HK-2 (cell line): ENCODE results near the gene TBC1D5.

Experiments
- DNase-seq: peaks from one replicate; pipeline ENCODE4 v3.0.0-alpha.2; 2018; ENCODE audit not compliant: unreplicated experiment

Gene TBC1D5

DNA sequence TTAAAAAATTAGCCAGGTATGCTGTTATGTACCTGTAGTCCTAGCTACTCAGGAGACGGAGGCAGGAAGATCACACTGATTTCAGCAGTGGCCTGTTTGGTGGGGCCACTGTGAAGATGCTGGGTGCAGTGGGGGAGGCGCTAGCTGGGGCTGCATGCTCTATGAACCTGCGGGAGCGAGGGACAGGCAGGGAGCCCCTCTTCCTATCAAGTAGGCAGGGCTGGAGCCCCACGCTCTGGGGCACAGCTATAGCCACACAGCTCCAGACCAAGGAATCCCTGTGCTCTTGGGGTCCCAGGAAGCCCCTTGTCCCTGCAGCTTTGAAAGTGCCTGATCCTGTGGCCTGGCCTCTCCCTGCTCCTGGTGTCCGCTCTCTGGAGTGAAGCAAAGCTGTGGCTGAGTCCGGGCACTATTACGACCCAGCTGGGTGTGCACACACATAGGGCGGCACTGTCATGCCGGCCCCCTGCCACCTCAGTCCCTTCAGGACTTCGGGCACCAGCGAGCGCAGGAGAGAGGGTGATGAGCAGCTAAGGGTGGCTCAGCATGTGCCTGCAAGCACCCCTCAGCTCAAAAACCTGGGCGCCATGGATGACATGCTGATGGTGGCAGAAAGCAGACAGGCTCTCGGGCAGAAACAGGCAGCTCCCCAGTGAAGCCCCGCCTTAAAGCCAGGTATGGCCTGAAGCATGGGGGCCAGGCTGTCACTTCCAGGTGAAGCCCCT lies 262.6 kb downstream of the TBC1D5 start:
- no peak for DNase-seq

DNA sequence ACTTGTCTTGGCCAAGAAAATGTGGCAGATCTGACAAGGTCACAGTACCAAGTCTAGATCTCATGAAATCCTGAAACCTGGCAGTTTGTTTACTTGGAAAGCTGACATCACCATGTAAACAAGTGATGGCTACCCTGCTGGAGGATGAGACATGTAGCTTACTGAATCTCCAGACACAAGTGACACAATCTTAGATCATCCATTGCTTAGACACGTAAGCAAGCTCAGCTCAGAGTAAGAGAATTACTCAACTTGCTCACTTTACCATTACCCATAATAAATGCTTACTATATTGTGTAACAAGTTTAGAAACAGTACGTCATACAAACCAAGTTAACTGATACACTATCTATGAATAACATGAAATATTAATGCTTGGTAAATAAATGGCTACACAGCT lies 263.8 kb downstream of the TBC1D5 start:
- no peak for DNase-seq

DNA sequence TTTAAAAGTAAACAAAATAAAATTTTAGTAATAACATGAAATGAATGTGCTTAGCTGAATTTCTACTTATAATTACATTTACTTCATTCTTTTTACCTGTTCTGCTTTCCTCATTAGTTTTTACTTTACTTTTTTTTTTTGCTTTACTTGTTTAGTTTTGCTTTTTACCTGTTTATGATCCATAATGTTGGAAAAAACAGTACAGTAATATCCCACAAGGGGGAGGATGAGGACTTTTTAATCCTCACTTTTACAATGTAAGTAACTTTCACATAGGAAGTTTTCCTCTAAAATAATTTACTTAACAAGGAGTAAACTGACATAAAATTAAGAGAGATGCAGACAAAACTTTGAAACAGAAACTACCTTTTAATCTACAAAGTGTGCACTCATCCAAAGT lies 268.7 kb downstream of the TBC1D5 start:
- no peak for DNase-seq

DNA sequence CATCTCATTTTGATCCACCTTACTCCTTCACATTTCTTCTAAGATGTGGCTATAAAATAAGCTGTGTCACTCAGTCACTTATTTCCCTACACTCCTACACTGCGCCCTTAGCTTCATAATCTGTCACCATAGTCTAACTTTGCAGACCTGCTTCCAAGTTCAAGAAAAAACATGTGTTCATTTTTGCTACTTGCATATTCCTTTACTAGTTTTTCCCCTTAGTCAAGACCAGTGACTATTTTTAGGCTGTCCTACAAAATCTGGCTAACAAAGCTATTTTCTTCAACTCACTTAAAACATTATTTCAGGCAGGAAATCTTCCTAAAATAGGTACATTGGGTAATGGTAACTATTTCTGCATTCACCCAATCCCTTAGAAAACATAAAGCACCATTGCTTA lies 272.5 kb downstream of the TBC1D5 start:
- no peak for DNase-seq

DNA sequence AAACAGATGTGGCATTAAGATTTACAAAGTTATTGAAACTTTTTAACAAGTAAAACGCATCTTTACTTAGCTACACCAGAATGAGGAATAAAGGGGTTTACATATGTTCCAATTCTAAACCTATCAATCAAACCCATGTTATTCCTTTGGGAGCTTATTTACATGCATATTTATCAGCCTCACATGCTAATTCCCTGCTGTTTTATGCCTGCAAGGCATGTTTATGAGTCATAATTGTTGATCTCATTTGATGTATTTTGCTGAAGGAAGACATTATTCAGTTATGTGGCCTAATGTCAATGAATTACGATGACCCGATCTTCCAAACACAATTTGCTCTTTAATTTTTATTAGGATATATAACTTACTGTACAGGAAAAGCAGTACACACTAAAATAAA lies 272.9 kb downstream of the TBC1D5 start:
- DNase-seq = no peak

DNA sequence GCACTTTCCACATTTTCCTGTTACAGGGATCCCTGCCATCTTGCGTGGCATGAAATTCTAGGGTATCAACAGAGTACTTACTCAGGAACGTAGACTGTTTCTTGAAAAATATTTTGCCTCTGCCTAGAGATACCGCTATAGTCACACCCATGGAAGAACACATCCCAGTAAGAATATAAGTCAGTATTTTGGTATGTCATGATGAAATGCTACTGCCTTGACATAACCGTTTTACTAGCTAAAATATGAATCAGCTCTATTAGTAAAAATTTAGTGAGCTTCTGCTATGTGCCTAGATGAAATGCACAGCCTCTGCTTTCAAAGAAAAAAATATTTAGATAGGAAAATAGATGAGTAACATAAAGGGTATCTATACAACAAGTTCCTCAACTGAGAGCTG lies 276.4 kb downstream of the TBC1D5 start:
- DNase-seq = no peak

DNA sequence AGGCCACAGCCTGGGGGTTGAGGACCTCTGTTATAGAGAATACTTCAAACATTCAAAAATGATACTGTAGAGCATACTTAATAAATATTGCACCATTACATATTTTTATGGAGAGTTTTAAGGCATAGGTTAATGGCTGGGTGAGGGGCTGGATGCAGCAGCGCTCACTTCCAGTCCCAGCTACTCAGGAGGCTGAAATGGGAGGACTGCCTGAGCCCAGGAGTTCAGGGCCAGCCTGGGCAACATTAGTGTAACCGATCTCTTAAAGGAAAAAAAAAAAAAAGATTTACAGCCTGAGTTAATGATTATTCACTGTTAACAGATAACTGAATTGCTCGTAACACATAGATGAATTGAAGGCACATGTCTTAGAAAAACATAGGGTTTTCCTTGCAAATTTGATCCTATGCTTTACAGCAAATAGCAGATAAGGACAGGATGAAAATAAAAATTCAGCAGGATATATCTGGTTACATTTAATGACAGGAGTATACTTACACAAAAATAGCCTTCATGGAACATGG lies 282.9 kb downstream of the TBC1D5 start:
- DNase-seq = no peak

DNA sequence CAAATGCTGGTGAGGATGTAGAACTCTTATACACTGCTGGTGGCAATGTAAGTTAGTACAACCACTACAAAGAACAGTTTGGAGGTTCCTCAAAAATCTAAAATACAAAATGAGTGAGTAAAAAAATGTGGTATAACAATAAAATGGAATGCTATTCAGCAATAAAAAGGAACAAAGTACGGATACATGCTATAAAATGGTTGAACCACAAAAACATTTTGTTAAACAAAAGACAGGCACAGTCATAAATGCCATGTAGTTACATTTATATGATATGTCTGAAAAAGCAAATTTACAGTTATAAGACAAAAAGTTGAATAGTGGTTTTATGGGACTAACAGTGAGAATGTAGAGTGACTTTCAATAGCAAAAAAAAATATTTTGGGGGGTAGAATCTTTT lies 285.8 kb downstream of the TBC1D5 start:
- DNase-seq = no peak

DNA sequence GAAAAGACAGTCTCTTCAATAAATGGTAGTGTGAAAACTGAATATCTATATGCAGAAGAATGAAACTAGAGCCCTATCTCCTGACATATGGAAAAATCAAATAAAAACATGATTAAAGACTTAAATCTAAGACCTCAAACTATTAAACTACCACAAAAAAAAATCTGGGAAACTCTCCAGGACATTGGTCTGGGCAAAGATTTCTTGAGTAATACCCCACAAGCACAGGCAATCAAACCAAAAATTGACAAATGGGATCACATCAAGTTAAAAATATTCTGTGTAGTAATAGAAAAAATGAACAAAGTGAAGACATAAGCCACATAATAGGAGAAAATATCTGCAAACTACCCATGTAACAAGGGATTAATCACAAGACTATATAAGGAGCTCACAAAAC lies 286.4 kb downstream of the TBC1D5 start:
- DNase-seq = no peak

DNA sequence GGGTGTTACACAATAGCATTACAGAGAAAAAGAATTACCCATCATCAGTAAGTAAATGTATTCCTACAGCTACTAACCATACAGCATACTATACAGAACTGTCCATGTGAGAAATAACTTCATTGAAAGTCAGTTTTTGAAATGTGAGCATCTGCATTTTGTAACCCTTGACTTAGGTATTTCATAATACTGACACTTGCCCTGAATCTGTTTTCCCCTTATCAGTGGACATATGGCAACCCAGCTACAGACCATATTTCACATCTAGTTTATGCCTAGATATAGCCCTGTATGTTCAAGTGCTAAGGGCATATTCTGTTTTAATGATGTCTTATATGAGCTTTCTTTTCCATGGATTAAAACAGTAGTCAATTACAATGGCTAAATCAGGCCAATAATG lies 297.6 kb downstream of the TBC1D5 start:
- DNase-seq = no peak

DNA sequence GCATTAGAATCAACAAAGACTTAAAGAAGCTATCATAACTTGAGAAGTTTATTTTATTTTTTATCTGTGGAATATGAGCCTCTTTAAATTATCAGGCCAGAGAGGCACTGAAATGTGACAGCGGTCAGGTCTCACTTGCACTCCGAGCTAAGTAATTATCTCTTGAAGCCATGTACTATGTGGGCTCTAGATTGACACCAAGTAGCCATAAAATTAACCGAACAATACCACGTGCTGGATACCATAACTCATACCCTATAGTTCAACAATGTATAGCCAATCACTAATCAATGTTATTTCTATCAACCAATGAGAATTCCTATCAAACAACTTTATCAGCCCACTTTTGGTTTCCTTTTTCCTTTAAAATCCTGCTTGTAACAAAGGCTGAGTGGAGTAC lies 299.3 kb downstream of the TBC1D5 start:
- DNase-seq = no peak

DNA sequence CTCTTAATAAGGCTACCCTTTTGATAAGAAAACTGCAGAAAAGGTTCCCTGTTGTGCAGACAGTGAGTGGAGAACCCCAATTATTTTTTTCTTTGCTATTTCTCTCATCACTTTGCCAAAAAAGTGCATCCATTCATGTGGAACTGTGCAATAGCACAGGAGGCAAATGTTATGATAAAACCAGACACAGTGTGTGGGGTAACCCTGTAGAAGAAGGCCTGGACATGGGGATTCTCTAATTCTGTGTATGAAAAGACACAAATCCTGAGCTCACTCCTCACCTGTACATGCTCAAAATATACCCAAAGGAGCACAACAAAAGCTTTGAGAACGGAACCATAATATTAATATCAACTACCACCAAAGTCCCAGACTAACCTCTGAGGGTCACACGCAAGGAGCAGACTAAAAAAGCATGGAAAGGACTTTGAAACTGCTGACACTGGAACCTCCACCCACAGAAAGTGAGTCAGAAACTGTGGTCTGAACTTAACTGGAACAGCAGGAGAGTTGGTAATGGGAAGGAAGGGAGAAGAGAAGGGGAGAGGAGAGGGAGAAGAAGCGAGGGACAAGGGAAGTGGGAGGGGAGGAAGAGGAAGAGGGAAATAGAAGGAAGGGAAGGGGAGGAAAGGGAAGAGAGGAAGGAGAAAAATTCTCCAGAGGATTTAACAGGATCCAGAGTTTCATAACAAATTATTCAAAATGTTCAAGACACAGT lies 299.9 kb downstream of the TBC1D5 start:
- no peak for DNase-seq

DNA sequence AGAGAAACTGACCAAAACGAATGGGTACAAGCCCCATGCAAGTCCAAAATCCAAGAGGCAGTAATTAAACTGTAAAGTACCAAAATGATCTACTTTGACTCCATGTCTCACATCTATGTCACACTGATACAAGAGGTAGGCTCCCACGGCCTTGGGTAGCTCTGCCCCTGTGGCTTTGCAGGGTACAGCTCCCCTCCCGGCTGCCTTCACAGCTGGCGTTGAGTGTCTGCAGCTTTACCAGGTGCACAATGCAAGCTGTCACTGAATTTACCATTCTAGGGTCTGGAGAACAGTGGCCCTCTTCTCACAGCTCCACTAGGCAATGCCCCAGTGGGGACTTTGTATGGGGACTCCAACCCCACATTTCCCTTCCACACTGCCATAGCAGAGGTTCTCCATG lies 308.6 kb downstream of the TBC1D5 start:
- no peak for DNase-seq

DNA sequence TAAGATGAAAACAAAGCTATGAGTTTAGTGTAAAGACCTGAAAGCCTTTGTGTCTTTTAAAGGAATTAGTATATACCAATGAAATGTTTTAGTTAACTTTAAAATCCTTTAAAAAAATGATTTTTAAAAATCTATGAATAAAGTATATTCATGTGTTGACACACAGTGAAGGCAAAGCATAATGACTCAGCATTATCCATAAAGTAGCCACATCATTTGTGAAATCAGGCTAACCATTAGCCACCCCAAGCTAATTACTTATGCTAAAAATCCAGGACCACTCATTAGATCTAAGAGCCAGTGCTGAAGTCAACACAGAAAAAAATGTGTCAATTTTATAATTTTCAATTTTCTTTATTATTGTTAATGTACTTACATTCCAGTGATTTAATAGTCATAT lies 310.2 kb downstream of the TBC1D5 start:
- DNase-seq = no peak

DNA sequence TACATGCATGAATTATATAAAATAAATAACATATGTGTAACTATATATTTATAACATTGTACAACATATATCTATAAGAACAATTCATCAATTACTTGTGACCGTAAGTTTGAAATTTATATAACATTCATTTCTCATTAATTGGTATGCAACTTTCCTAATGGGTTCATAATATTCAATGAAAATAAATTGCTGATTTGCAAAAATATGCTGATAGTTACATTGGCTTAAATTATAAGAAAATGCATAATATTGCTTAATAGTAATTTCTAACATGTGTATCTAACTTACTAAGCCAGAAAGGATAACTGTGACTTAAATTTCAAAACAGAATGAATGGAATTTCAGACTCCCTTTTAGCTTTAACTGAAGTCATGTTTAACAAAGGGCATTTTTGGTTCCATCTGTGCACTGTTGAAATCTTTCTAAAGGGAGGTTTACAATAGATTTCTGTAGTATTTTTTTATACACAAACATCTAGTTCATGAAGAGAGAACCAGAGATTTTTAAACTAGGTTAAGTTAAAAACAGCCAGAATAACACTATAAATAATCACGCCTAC lies 310.9 kb downstream of the TBC1D5 start:
- DNase-seq = no peak

DNA sequence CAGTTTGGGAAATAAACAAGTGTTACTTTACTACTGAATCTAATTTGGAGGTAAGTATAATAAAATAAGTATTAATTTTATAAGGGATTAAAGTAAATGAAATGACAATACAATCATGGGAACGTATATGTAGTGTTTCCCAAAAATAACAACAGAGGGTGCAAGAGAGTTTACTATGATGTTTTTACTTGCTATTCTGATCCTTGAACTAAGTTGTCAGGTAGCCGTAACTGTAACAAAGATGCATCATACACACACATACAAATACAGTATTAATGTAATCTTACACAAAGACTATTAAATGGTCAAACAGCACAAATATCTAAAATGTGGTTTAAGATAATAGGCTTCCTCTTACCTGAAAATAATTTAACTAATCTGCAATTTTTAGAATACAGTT lies 311.4 kb downstream of the TBC1D5 start:
- DNase-seq = no peak

DNA sequence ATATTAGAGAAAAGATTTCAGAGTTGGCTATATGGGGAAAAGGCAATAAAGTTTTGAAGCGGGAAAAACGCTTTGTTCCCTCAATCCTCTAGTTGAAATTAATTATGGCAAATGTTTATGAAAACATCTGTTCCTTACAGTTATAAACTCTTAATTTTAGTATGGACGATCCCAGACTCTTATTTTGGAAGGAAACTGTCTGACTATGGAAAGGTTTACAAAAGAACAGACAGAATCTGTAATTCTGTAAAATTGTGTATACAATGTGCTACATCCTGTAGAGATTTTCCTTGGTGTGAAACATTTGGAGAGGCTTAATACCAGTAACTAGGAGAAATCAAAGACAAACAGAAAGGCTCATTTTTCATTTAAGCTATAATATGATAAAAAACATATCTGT lies 311.8 kb downstream of the TBC1D5 start:
- no peak for DNase-seq

DNA sequence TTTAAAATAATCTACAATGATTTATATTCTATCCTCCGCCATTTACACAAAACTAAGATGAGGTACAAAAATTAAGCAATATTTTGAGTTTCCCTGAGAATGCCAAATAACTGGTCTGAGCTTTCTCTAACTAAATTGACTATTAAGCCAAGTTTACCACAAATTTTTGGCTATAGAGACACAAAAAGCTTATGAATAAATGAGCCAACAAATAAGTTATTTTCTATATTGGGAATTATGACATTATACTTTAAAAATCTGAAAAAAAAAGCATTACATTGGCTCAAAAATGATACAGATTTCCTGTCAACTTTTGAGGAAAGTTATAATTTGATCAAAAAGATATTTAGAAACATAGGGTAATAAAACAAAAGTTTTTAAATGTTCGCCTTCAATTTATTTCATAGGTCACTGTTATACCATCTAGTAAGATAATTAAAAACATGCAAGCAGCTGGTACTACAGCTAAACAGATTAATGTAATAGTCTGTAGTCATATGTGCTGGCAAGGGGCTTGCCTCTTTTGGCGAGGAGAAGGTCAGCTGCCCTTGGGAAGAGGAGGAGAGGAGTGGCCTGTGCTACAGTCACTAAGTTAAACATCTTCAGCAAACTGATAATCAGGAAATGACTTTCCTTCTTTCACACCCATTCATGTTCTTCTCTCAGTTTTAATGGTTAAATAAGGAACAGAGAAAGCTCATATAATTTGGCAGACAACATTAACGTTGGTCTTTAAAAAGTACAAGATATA lies 318.5 kb downstream of the TBC1D5 start:
- DNase-seq = no peak

DNA sequence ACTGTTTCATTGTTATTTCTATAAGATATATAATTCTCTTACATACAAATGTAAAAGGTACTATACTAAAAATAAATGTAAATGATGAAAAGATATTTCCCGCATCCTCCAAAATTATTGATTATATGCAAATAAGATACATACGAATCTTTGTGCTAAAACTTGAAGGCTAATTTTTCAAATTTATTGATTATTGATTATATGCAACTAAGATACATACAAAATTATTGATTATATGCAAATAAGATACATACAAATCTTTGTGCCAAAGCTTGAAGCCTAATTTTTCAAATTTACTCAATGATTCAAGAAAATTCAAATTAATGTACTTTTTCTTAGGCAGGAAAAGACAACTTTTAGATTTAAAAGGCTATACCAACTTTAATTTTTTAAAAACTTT lies 319.8 kb downstream of the TBC1D5 start:
- no peak for DNase-seq

DNA sequence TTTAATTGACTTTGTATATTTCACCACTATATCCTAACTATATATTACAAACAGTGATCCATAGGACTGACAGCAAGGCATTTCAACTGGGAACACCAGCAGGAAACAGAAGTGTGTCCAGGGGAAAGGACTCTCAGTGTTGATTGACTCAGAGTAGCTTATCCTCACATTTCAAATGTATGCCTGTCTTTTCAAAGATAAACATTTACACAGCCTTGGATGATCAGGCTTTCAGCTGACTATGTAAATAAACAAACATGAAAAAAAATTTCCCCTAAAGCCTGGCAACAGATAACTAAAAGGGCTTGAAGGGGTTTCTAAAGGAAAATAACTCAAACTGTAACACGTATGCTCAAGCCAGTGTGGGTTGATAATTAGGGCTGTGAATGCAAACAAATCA lies 321.8 kb downstream of the TBC1D5 start:
- DNase-seq = no peak

DNA sequence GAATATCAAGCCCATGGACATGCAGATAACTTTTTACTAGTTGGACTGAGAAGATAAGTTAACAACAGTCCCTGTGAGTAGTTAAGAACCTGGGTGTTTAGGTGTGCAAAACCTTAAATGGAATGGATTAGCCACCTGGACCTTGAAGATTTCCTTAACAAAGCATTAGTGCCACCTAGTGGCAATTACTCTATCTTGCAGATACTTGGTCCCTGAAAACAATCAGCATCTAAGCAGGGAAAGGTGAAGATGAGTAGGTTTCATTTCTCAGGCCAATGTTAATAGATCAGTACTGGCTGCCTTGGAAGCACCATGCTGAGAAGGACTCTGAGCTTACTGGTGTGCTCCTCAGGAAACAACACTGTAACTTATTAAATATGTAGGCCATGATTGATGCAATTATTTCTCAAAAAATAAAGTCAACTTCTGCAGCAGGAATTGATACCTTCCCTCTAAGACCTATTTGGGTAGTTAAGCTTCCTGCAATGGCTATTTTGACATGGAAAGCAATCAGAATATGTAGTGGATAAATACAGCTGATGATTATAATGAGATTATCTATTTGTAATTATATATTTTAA lies 329.4 kb downstream of the TBC1D5 start:
- no peak for DNase-seq
